Thoracic aorta (tissue), 2 donors: ENCODE data around the gene DVL2. TPM values are rescaled to one million over a fixed set of nuclear protein-coding genes. Genes with fewer than 3 reads are reported as not detected.
A peak's percentile ranks its signal among the peaks of the same experiment; 100 is the strongest.

ENCODE experiments used
- ATAC-seq: fragments of 150-250 bp; one replicate; pipeline ENCODE4 v1.8.0; 2017; ENCODE audit warnings: low read depth; ENCODE audit not compliant: insufficient number of reproducible peaks, low FRiP score
- DNase-seq: peaks from one replicate; pipeline ENCODE4 v3.0.0-alpha.2; 2020; ENCODE audit warnings: low spot score
- H3K27ac ChIP-seq, 2 donors: fragments of 200-600 bp; sonication (generic); 1 replicate in 1 of 2; 2 replicates in 1 of 2; pipeline ENCODE4 v1.5.1; 2016; ENCODE audit warnings: mild to moderate bottlenecking in 2 of 2, moderate library complexity in 2 of 2
- H3K27me3 ChIP-seq: fragments of 200-600 bp; sonication (generic); replicated peaks from 2 replicates; pipeline ENCODE4 v1.6.0; 2016; ENCODE audit warnings: mild to moderate bottlenecking; ENCODE audit not compliant: insufficient read depth
- H3K36me3 ChIP-seq: fragments of 200-600 bp; sonication (generic); one replicate; pipeline ENCODE4 v1.5.1; 2016
- H3K4me1 ChIP-seq, 2 donors: fragments of 200-600 bp; sonication (generic); 1 replicate in 1 of 2; 2 replicates in 1 of 2; pipeline versions ENCODE4 v1.5.1 to v1.6.0; 2016; ENCODE audit warnings: low read depth in 2 of 2, mild to moderate bottlenecking in 1 of 2; ENCODE audit not compliant: control insufficient read depth in 1 of 2
- H3K4me3 ChIP-seq: fragments of 200-600 bp; sonication (generic); 2 replicates; pipeline ENCODE4 v1.5.1; 2016; ENCODE audit warnings: mild to moderate bottlenecking
- H3K9me3 ChIP-seq: fragments of 200-600 bp; sonication (generic); 2 replicates; pipeline ENCODE4 v1.5.1; 2016
- total RNA-seq, 2 donors: library from RNA; depleted of rRNA; stranded (reverse); fragments of >200 nt; gene quantifications; one replicate each; pipeline versions ENCODE4 v1.1.0 to v1.2.3, GENCODE V29; 2016
- TF ChIP-seq, protein P1 (sequence below): fragments of 200-600 bp; sonication (generic); IDR thresholded peaks from one replicate; pipeline ENCODE4 v1.5.1; 2019; ENCODE audit warnings: antibody characterized with exemption

The DVL2 gene
- total RNA-seq, 2 donors from 2014 or later, result 52.8 to 68.5 TPM

GRCh38 chr17:7214300-7215135, 19.8 kb downstream of the DVL2 start:
- peak overlapping the region; percentile 56 to 61 for H3K27ac ChIP-seq
- DNase-seq, result peak; percentile 98
- peak overlapping the region; percentile 84 for H3K4me3 ChIP-seq
- TF ChIP-seq, protein P1, sequence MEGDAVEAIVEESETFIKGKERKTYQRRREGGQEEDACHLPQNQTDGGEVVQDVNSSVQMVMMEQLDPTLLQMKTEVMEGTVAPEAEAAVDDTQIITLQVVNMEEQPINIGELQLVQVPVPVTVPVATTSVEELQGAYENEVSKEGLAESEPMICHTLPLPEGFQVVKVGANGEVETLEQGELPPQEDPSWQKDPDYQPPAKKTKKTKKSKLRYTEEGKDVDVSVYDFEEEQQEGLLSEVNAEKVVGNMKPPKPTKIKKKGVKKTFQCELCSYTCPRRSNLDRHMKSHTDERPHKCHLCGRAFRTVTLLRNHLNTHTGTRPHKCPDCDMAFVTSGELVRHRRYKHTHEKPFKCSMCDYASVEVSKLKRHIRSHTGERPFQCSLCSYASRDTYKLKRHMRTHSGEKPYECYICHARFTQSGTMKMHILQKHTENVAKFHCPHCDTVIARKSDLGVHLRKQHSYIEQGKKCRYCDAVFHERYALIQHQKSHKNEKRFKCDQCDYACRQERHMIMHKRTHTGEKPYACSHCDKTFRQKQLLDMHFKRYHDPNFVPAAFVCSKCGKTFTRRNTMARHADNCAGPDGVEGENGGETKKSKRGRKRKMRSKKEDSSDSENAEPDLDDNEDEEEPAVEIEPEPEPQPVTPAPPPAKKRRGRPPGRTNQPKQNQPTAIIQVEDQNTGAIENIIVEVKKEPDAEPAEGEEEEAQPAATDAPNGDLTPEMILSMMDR, result peak; percentile 40
- H3K36me3 ChIP-seq, result no peaks in the 10 kb centered on the region
- peaks cover 29 to 44% of the 10 kb centered on the region in 2 donors for H3K4me1 ChIP-seq
- H3K27me3 ChIP-seq, result no peaks in the 10 kb centered on the region
- ATAC-seq, result peak; percentile 57
- H3K9me3 ChIP-seq, result no peaks in the 10 kb centered on the region

GRCh38 chr17:7213895-7214299, 20.4 kb downstream of the DVL2 start:
- Histone ChIP-seq H3K36me3 (no peaks in the 10 kb centered on the region), H3K4me3 (peak overlapping the region; percentile 84), H3K27ac (peak overlapping the region in 1 of 2 donors; percentile 61), H3K4me1 (peaks cover 29 to 38% of the 10 kb centered on the region in 2 donors), H3K27me3 (no peaks in the 10 kb centered on the region), H3K9me3 (no peaks in the 10 kb centered on the region)
- ATAC-seq (peak; percentile 33), DNase-seq (peak; percentile 56)
- TF ChIP-seq, protein P1, result no peak

DNA sequence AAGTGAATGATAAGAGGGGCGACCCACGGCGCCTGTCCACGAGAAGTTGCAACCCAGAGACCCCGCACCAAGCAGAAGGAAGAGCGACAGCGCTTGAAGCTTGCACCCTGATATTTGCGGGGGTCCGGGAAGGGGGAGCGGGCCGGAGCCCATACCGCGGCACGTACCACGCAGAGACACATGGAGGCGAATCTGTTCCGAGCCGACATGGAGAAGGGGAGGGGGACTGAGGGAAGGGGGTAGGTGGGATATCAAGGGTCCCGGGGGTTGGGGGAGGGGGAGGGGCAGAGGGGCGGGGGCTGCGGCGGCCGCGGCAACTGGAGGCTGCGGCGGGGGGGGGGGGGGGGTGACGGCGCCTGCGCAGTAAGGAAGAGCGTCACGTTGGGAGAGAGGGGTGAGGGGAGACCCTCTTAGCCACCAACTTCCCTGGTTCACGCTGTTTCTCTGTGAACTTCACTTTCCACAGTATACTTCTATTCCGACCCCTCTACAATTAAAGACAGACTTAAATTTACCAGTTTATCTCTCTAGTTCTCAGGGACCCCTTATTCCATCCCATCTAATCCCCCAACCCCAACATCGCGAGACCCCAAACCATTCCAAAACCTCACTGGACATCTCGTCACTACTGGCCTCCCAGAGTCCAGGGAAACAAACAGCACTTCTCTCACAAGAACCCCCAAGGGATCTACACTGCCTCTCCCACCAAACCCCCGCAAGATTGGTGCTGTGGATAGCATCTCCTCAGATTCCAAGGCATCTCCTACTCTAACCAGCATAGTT, 22.6 kb downstream of the DVL2 start:
- ATAC-seq (no peak), DNase-seq (no peak)
- H3K4me1 ChIP-seq, result peaks cover 16 to 21% of the 10 kb centered on the region in 2 donors
- no peaks in the 10 kb centered on the region for H3K27me3 ChIP-seq
- H3K27ac ChIP-seq, result no peak overlapping the region
- no peak overlapping the region for H3K4me3 ChIP-seq
- TF ChIP-seq, protein P1, result no peak
- no peaks in the 10 kb centered on the region for H3K36me3 ChIP-seq
- H3K9me3 ChIP-seq, result no peaks in the 10 kb centered on the region

DNA sequence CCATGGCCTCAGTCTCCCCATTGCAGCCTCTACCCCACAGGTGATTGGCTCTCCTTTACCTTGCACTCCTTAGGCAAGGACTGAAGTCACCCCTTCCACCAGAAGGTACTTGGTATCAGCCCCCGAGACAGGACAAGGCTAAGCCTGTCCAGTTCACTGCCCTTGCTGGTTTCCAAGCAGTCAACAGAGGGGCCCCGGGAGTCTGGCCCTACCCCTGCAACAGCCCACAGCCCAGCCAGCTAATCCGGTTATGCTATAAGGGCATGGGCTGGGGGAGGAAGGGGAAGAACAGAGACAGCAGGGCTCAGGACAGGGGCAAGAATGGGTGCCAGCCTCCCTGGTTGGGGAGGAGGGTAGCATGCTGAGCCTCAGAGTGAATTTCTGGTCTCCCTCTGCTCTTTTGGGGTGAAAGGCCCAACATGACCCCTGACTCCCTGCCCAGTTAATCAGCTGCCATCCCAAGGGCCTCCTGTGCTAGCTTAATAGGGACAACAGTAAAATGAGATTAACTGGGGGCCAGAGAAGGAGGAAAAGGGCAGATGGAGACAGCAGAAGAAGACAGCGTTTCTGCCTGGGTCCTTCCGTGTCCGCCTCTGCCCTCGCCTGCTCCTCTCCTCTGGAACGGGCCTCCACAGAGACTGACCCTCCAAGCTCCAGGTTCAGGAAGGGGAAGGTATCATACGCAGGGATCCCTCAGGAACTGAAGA, 25.4 kb downstream of the DVL2 start:
- Histone ChIP-seq H3K27ac (no peak overlapping the region), H3K9me3 (no peaks in the 10 kb centered on the region), H3K36me3 (no peaks in the 10 kb centered on the region), H3K4me1 (peaks cover 2 to 13% of the 10 kb centered on the region in 2 donors), H3K4me3 (no peak overlapping the region), H3K27me3 (no peaks in the 10 kb centered on the region)
- DNase-seq (no peak), ATAC-seq (no peak)
- TF ChIP-seq, protein P1, result no peak
